T-cell (primary cell): ENCODE data around the gene SENP7. TPM values are rescaled to one million over a fixed set of nuclear protein-coding genes. Genes with fewer than 3 reads are reported as not detected.
A peak's percentile ranks its signal among the peaks of the same experiment; 100 is the strongest.

ENCODE experiments used
- ATAC-seq, 4 experiments: fragments of 200-7000 bp in 3 of 4; fragments of 150-1000 bp in 1 of 4; cut with Tn5 transposase; replicated peaks in 1 of 4; 1 replicate in 3 of 4; 2 replicates in 1 of 4; pipeline ENCODE4 v1.10.0; 2021; ENCODE audit warnings: moderate library complexity in 3 of 4, mild to moderate bottlenecking in 2 of 4, moderate number of reproducible peaks in 1 of 4
- CTCF ChIA-PET, 2 donors: fragments of 300-600 bp; sonication (Branson Sonifier 250); formaldehyde crosslinking; loops; one replicate each; lab custom pipeline; 2022; ENCODE audit warnings: antibody characterized with exemption in 2 of 2; lab: Charles Lee
- POLR2A ChIA-PET, 2 donors: fragments of 300-600 bp; sonication (Branson Sonifier 250); formaldehyde crosslinking; loops; one replicate each; lab custom pipeline; 2022; ENCODE audit warnings: antibody characterized with exemption in 2 of 2; lab: Charles Lee
- DNase-seq, 35 experiments: peaks; one replicate each; pipeline versions ENCODE4 v3.0.0 to v3.0.0-alpha.2; 2013 to 2023
- H3K27ac ChIP-seq: one replicate; pipeline ENCODE4 v1.5.1; 2013; ENCODE audit warnings: low read length
- H3K27me3 ChIP-seq, 2 experiments: replicated peaks in 1 of 2; 1 replicate in 1 of 2; 2 replicates in 1 of 2; pipeline versions ENCODE4 v1.6.1 to v1.7.0; 2013; ENCODE audit warnings: low read length in 1 of 2, mixed read lengths in 1 of 2; ENCODE audit not compliant: control insufficient read depth in 2 of 2, insufficient read depth in 2 of 2; ENCODE audit errors: extremely low read depth in 1 of 2
- H3K36me3 ChIP-seq, 2 donors: 1 replicate in 1 of 2; 2 replicates in 1 of 2; pipeline versions ENCODE4 v1.6.1 to v1.7.0; 2013; ENCODE audit warnings: low read length in 1 of 2; ENCODE audit not compliant: control insufficient read depth in 2 of 2, insufficient read depth in 1 of 2; ENCODE audit errors: extremely low read depth in 1 of 2
- H3K4me1 ChIP-seq, 2 experiments: 1 replicate in 1 of 2; 2 replicates in 1 of 2; pipeline versions ENCODE4 v1.6.1 to v1.7.0; 2013; ENCODE audit warnings: low read length in 2 of 2, mixed read lengths in 1 of 2; ENCODE audit not compliant: insufficient read depth in 2 of 2, control insufficient read depth in 1 of 2; ENCODE audit errors: extremely low read depth in 1 of 2
- H3K4me3 ChIP-seq, 2 donors: 1 replicate in 1 of 2; 2 replicates in 1 of 2; pipeline versions ENCODE4 v1.5.1 to v1.7.0; 2013; ENCODE audit warnings: mild to moderate bottlenecking in 2 of 2, low read length in 1 of 2, moderate library complexity in 1 of 2; ENCODE audit not compliant: control insufficient read depth in 1 of 2; ENCODE audit errors: extremely low read depth in 1 of 2
- H3K9me3 ChIP-seq: 2 replicates; pipeline ENCODE4 v1.7.0; 2013
- H3K27ac Mint-ChIP-seq, 2 donors: one replicate each; pipeline ENCODE4 v1.8.0; 2020 to 2021; ENCODE audit warnings: mild to moderate bottlenecking in 2 of 2, mixed read lengths in 2 of 2
- H3K27me3 Mint-ChIP-seq, 2 donors: one replicate each; pipeline ENCODE4 v1.8.0; 2021 to 2022; ENCODE audit warnings: mixed read lengths in 2 of 2
- H3K36me3 Mint-ChIP-seq: one replicate; pipeline ENCODE4 v1.8.0; 2021; ENCODE audit warnings: mixed read lengths
- H3K4me1 Mint-ChIP-seq, 3 donors: one replicate each; pipeline ENCODE4 v1.8.0; 2020 to 2022; ENCODE audit warnings: mixed read lengths in 3 of 3, mild to moderate bottlenecking in 1 of 3
- H3K4me3 Mint-ChIP-seq, 3 donors: one replicate each; pipeline ENCODE4 v1.8.0; 2020 to 2022; ENCODE audit warnings: mild to moderate bottlenecking in 3 of 3, mixed read lengths in 3 of 3, moderate library complexity in 3 of 3
- H3K9me3 Mint-ChIP-seq, 3 donors: one replicate each; pipeline ENCODE4 v1.8.0; 2020 to 2022; ENCODE audit warnings: mixed read lengths in 3 of 3
- WGBS: methylation state at CpG from one replicate; pipeline ENCODE4 v1.1.5; 2013; ENCODE audit warnings: missing lambda C conversion rate; ENCODE audit not compliant: insufficient coverage; 5-methylcytosine and 5-hydroxymethylcytosine counted together
- total RNA-seq, 35 experiments: library from RNA in 6 of 35; stranded (reverse) in 6 of 35; fragments of 120-200 nt in 1 of 35; gene quantifications; one replicate each; pipeline versions ENCODE4 v1.2.1 to v1.2.4 and lab custom pipeline; 2013 to 2026

SENP7 gene
- total RNA-seq, 5 donors from 2014 or later (not counting 1 experiment from before 2014, with no cell fraction given), result 45.8 to 55.9 (median 48.6) TPM

DNA sequence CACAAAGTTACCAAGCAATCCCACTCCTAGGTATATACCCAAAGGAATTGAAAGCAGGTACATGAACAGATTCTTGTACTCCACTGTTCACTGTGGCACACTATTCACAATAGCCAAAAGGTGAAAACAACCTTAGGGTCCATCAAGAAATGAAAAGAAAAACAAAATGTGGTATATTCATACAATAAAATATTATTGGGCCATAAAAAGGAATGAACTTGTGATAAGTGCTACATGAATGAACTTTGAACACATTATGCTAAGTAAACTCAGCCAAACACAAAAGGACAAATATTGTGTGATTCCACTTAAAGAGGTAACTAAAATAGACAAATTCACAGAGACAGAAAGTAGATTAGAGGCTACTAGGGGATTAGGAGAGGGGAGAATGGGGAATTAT lies 137.4 kb downstream of the SENP7 start:
- no peak for DNase-seq
- POLR2A ChIA-PET, result interaction anchor here in 1 of 2 donors (0.7 kb wide), 1 partner anchor 1543 kb away, joined by 12 read pairs; no protein-coding TSS in a partner anchor
- CTCF ChIA-PET, result interaction anchor here in 1 of 2 donors (0.6 kb wide), 1 partner anchor 305 kb away, joined by 4 read pairs; no protein-coding TSS in a partner anchor

DNA sequence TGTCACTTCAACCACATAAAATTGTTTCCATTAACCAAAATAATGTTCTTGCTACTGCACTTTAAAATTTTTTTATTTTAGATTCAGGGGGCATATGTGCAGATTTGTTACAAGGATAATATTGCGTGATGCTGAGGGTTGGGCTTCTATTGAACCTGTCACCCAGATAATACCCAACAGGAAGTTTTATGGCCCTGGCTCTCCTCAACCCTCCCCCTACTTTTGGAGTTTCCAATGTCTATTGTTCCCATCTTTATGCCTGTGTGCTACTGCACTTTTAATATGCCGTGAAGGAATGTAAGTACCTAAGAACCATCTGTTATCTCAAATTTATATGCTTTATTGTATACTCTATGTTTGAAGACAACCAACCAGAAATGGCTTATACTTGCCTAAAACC lies 150.6 kb downstream of the SENP7 start:
- H3K36me3 ChIP-seq, result peaks cover 0 to 47% of the 10 kb centered on the region in 2 donors
- POLR2A ChIA-PET, result no interaction called here

More for the DNA sequence above, 137.4 kb downstream of the SENP7 start:
- Histone ChIP-seq H3K9me3 (no peaks in the 10 kb centered on the region), H3K4me1 (peaks cover 0 to 5% of the 10 kb centered on the region in 2 experiments), H3K4me3 (no peak overlapping the region), H3K27me3 (no peaks in the 10 kb centered on the region), H3K36me3 (peaks cover 3 to 11% of the 10 kb centered on the region in 2 donors), H3K27ac (no peak overlapping the region)
- Mint-ChIP-seq H3K36me3 (peaks cover 16% of the 10 kb centered on the region), H3K27ac (no peak overlapping the region), H3K27me3 (no peaks in the 10 kb centered on the region), H3K9me3 (no peaks in the 10 kb centered on the region), H3K4me1 (peaks cover 45 to 61% (median 48%) of the 10 kb centered on the region in 3 donors), H3K4me3 (no peak overlapping the region)
- no peak for ATAC-seq

DNA sequence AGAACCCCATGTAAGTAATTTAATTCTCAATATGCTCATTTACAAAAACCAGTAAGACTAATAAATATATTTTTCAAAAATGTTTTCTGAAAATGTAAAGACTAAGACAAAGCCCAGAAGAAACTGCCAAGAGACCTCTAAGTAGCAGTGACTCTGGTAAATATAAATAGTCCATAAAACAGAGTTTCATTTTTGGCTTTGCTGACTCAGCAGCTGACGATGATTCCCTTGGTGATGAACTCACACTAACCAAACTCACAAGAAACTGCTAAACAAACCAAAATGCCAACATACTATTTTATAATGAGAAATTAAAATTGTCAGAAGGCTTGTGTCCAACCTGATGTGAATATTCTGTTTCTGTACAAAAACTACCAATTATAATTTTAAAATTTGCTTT lies 161.2 kb downstream of the SENP7 start:
- DNase-seq, result no peak
- peaks cover 0 to 3% (median 2%) of the 10 kb centered on the region in 3 donors for H3K4me1 Mint-ChIP-seq
- Histone ChIP-seq H3K9me3 (no peaks in the 10 kb centered on the region), H3K4me1 (no peaks in the 10 kb centered on the region), H3K27me3 (no peaks in the 10 kb centered on the region), H3K4me3 (no peak overlapping the region), H3K27ac (no peak overlapping the region), H3K36me3 (peaks cover 10% of the 10 kb centered on the region in 2 donors)
- H3K27ac Mint-ChIP-seq, result no peak overlapping the region
- WGBS, result no CpG with 5 or more reads among the region's 1 CpG
- H3K4me3 Mint-ChIP-seq, result no peak overlapping the region
- peaks cover 29% of the 10 kb centered on the region for H3K36me3 Mint-ChIP-seq
- no peaks in the 10 kb centered on the region for H3K27me3 Mint-ChIP-seq
- POLR2A ChIA-PET, result no interaction called here
- ATAC-seq, result no peak
- CTCF ChIA-PET, result no interaction called here
- H3K9me3 Mint-ChIP-seq, result no peaks in the 10 kb centered on the region

More for the DNA sequence above, 150.6 kb downstream of the SENP7 start:
- DNase-seq, result no peak
- H3K4me1 Mint-ChIP-seq, result no peaks in the 10 kb centered on the region
- H3K36me3 Mint-ChIP-seq, result peaks cover 61% of the 10 kb centered on the region
- H3K27ac Mint-ChIP-seq, result no peak overlapping the region
- no peak overlapping the region for H3K4me3 ChIP-seq
- H3K9me3 ChIP-seq, result no peaks in the 10 kb centered on the region
- WGBS, result no CpG with 5 or more reads among the region's 2 CpGs
- H3K9me3 Mint-ChIP-seq, result peaks cover 0 to 7% (median 0%) of the 10 kb centered on the region in 3 donors
- ATAC-seq, result no peak
- H3K27me3 ChIP-seq, result no peaks in the 10 kb centered on the region
- no peaks in the 10 kb centered on the region for H3K4me1 ChIP-seq
- no peaks in the 10 kb centered on the region for H3K27me3 Mint-ChIP-seq
- CTCF ChIA-PET, result no interaction called here
- no peak overlapping the region for H3K4me3 Mint-ChIP-seq
- no peak overlapping the region for H3K27ac ChIP-seq

DNA sequence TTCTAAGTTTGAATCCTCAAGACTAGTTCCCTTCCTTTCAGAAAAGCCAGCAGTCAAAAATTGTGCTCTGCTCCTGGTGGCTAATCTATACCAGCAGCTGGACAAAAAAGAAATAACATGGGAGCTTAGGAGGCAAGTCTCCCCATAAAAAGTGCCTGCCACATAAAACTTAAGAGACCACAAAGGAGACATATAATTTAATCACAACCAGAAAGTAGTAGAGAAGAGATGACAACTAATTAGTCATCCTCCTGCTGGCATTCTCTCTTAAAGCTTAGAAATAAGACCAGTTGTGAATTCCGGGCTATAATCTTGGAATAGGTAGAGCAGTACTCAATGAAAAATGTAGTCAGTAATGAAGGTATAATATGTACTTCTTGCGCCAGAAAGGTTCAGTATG lies 172.4 kb downstream of the SENP7 start:
- no CpG with 5 or more reads among the region's 2 CpGs for WGBS
- H3K36me3 Mint-ChIP-seq, result peaks cover 56% of the 10 kb centered on the region
- no peaks in the 10 kb centered on the region for H3K27me3 ChIP-seq
- H3K9me3 ChIP-seq, result no peaks in the 10 kb centered on the region
- no peak overlapping the region for H3K27ac ChIP-seq
- ChIA-PET POLR2A (interaction anchor here in 1 of 2 donors (0.9 kb wide), 1 partner anchor 10 kb away, joined by 4 read pairs; no protein-coding TSS in a partner anchor), CTCF (interaction anchor here in 1 of 2 donors (0.6 kb wide), 2 partner anchors 11 to 1191 kb away, joined by 3 to 9 read pairs; no protein-coding TSS in a partner anchor)
- DNase-seq (no peak), ATAC-seq (no peak)
- H3K4me1 ChIP-seq, result no peaks in the 10 kb centered on the region
- no peaks in the 10 kb centered on the region for H3K9me3 Mint-ChIP-seq
- peaks cover 5 to 48% of the 10 kb centered on the region in 2 donors for H3K36me3 ChIP-seq
- no peaks in the 10 kb centered on the region for H3K4me1 Mint-ChIP-seq
- no peaks in the 10 kb centered on the region for H3K27me3 Mint-ChIP-seq
- no peak overlapping the region for H3K4me3 Mint-ChIP-seq
- H3K4me3 ChIP-seq, result no peak overlapping the region
- peak overlapping the region in 1 of 2 donors; percentile 28 for H3K27ac Mint-ChIP-seq

DNA sequence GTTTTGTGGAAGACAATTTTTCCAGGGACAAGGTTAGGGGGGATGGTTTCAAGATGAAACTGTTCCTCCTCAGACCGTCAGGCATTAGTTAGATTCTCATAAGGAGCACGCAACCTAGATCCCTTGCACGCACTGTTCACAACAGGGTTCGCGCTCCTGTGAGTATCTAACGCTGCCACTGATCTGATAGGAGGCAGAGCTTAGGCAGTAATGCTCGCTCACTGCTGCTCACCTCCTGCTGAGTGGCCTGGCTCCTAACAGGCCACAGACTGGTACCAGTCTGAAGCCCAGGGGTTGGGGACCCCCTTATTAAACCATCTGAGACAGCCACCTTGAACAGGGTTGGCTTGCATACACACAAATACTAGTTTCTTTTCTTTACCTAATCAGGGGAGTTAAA lies 179.1 kb downstream of the SENP7 start:
- Mint-ChIP-seq H3K36me3 (peaks cover 46% of the 10 kb centered on the region), H3K27ac (no peak overlapping the region), H3K27me3 (no peaks in the 10 kb centered on the region), H3K9me3 (no peaks in the 10 kb centered on the region), H3K4me1 (no peaks in the 10 kb centered on the region), H3K4me3 (no peak overlapping the region)
- Histone ChIP-seq H3K4me1 (no peaks in the 10 kb centered on the region), H3K36me3 (peaks cover 0 to 19% of the 10 kb centered on the region in 2 donors), H3K27me3 (no peaks in the 10 kb centered on the region), H3K9me3 (no peaks in the 10 kb centered on the region), H3K27ac (no peak overlapping the region), H3K4me3 (no peak overlapping the region)
- ChIA-PET CTCF (no interaction called here), POLR2A (no interaction called here)
- 90% methylated on average over 7 of the region's 7 CpGs for WGBS
- ATAC-seq (no peak), DNase-seq (no peak)

DNA sequence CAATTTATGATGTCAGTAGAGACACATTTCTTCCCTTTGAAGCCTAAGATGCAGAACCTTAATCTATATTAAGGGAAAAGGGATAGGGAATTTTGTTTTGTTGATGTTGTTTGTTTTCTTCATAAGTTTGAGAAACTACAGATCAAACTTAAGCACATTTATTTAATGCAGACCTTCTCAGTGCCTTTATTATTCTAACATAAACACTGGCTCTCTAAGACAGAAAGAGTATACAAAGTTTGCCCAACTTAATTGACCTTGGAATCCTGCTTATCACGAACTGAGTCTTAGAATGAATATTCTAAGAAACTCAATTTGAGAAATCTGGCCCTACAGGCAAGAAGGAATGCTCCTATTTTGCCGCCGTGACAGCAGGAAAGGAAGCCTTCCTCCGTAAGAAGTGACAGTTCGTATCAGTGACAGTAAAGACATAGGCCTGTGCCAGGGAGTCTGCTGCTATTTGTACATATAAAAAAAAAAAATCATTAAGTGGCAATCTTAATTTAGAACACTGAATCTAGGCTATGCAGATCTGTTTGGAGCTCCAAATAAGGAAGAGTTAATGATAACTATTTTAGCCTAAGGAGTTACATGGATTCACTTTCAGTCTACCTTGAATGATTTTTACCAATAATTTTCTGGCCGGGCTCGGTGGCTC lies 183.9 kb downstream of the SENP7 start:
- no peak for ATAC-seq
- H3K4me1 Mint-ChIP-seq, result no peaks in the 10 kb centered on the region
- H3K4me3 Mint-ChIP-seq, result no peak overlapping the region
- WGBS, result 100% methylated on average over 3 of the region's 7 CpGs
- no peak for DNase-seq
- ChIA-PET CTCF (interaction anchor here in 1 of 2 donors (0.8 kb wide), 1 partner anchor 1234 kb away, joined by 4 read pairs; no protein-coding TSS in a partner anchor), POLR2A (no interaction called here)
- no peaks in the 10 kb centered on the region for H3K27me3 Mint-ChIP-seq
- no peak overlapping the region for H3K4me3 ChIP-seq
- no peak overlapping the region for H3K27ac ChIP-seq
- H3K4me1 ChIP-seq, result no peaks in the 10 kb centered on the region
- no peaks in the 10 kb centered on the region for H3K27me3 ChIP-seq
- peaks cover 5 to 21% of the 10 kb centered on the region in 2 donors for H3K36me3 ChIP-seq
- H3K9me3 Mint-ChIP-seq, result no peaks in the 10 kb centered on the region
- peaks cover 37% of the 10 kb centered on the region for H3K36me3 Mint-ChIP-seq
- H3K9me3 ChIP-seq, result no peaks in the 10 kb centered on the region
- no peak overlapping the region for H3K27ac Mint-ChIP-seq
